ENCODE results near the gene FAM221B. TPM values are rescaled to one million over a fixed set of nuclear protein-coding genes. Genes with fewer than 3 reads are reported as not detected.

The FAM221B gene
- polyA plus RNA-seq, 1 donor from 2014 or later = 0.09 TPM

DNA sequence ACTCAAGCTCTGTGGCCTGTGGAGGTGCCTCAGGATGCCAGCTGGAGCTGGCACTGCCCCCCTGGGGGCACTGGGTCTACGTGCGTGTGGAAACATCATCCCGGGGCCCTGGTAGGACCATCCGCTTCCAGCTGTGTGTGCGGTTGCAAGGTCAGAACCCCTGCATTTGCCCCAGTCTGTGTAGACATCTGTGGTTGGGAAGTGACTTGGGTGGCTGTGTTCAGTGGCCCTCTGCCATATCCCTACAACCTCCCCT is 13.0 kb upstream of the FAM221B start:
- Histone ChIP-seq H3K36me3 (ENCODE audit: insufficient read depth, low read length) (peaks cover 4% of the 10 kb centered on the region), H3F3A (ENCODE audit: insufficient read depth, low read length, poor library complexity, severe bottlenecking) (no peaks in the 10 kb centered on the region), H3K4me2 (ENCODE audit: low read length) (no peak overlapping the region), H3K79me2 (replicated peaks; ENCODE audit: insufficient read depth, low read length) (no peaks in the 10 kb centered on the region), H4K20me1 (ENCODE audit: insufficient read depth) (no peaks in the 10 kb centered on the region), H3K9me2 (ENCODE audit: insufficient read depth, low read length) (no peaks in the 10 kb centered on the region), H3K9ac (ENCODE audit: low read length) (no peak overlapping the region), H2AFZ (ENCODE audit: low read depth, low read length) (no peak overlapping the region), H3K4me3 (ENCODE audit: low read length) (no peak overlapping the region), H3K9me3 (ENCODE audit: low read length) (no peaks in the 10 kb centered on the region), H3K27ac (ENCODE audit: low read length) (no peak overlapping the region), H3K27me3 (ENCODE audit: insufficient read depth, low read depth, low read length) (no peaks in the 10 kb centered on the region)
- TF ChIP-seq SMC3 (conservative IDR thresholded peaks at IDR 0.05; ENCODE audit: poor library complexity) (no peak), MXI1 (conservative IDR thresholded peaks at IDR 0.05; ENCODE audit: poor library complexity, severe bottlenecking) (no peak), RAD21 (conservative IDR thresholded peaks at IDR 0.05) (no peak), EP300 (conservative IDR thresholded peaks at IDR 0.05; ENCODE audit: poor library complexity, severe bottlenecking) (no peak), POLR2AphosphoS5 (IDR thresholded peaks at IDR 0.05) (no peak), EZH2 (IDR thresholded peaks at IDR 0.05; ENCODE audit: borderline replicate concordance, insufficient read depth, low read length, poor library complexity, severe bottlenecking) (no peak), TAF1 (IDR thresholded peaks at IDR 0.05; ENCODE audit: low read depth) (no peak)
- TF ChIP-seq, protein P1, sequence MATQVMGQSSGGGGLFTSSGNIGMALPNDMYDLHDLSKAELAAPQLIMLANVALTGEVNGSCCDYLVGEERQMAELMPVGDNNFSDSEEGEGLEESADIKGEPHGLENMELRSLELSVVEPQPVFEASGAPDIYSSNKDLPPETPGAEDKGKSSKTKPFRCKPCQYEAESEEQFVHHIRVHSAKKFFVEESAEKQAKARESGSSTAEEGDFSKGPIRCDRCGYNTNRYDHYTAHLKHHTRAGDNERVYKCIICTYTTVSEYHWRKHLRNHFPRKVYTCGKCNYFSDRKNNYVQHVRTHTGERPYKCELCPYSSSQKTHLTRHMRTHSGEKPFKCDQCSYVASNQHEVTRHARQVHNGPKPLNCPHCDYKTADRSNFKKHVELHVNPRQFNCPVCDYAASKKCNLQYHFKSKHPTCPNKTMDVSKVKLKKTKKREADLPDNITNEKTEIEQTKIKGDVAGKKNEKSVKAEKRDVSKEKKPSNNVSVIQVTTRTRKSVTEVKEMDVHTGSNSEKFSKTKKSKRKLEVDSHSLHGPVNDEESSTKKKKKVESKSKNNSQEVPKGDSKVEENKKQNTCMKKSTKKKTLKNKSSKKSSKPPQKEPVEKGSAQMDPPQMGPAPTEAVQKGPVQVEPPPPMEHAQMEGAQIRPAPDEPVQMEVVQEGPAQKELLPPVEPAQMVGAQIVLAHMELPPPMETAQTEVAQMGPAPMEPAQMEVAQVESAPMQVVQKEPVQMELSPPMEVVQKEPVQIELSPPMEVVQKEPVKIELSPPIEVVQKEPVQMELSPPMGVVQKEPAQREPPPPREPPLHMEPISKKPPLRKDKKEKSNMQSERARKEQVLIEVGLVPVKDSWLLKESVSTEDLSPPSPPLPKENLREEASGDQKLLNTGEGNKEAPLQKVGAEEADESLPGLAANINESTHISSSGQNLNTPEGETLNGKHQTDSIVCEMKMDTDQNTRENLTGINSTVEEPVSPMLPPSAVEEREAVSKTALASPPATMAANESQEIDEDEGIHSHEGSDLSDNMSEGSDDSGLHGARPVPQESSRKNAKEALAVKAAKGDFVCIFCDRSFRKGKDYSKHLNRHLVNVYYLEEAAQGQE (IDR thresholded peaks at IDR 0.05; ENCODE audit: borderline replicate concordance) = no peak
- TF ChIP-seq, protein P2, sequence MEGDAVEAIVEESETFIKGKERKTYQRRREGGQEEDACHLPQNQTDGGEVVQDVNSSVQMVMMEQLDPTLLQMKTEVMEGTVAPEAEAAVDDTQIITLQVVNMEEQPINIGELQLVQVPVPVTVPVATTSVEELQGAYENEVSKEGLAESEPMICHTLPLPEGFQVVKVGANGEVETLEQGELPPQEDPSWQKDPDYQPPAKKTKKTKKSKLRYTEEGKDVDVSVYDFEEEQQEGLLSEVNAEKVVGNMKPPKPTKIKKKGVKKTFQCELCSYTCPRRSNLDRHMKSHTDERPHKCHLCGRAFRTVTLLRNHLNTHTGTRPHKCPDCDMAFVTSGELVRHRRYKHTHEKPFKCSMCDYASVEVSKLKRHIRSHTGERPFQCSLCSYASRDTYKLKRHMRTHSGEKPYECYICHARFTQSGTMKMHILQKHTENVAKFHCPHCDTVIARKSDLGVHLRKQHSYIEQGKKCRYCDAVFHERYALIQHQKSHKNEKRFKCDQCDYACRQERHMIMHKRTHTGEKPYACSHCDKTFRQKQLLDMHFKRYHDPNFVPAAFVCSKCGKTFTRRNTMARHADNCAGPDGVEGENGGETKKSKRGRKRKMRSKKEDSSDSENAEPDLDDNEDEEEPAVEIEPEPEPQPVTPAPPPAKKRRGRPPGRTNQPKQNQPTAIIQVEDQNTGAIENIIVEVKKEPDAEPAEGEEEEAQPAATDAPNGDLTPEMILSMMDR (IDR thresholded peaks at IDR 0.05; ENCODE audit: poor library complexity, severe bottlenecking) = no peak

DNA sequence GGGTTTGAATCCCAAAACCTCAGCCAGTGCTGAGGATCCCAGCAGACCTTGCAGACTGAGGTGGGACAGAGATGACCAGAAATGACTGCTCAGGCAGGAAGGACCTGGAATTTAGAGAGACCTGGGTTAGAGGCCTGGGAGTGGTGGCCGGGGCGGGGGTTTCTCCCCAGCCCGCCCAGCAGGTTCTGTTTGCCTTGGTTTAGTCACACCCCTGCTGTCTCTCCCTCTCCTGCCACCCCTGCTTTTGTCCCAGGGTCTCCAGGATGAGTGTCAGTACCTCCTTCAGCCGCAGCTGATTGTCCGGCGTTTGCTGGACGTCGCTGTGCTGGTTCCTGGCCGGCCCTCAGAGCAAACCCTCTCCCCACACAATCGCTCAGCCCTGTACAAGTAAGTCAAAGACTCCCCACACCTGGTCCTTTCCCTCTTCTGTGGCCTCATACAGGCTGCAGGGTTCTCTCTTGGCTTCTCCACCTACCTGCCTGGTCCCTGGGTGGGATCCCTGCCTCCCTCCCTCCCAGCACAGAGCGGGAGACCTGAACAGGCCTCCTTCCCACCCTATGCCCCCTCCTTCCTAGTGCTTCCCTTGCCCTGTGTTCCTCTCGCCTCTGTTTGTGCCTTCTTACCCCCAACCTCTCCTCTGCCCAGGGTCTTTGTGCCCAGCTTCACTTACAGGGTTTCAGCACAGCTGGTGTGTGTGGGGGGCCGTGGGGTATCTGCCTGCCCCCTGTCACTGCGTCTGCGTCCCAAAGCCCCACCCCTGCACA is 12.5 kb upstream of the FAM221B start:
- no peaks in the 10 kb centered on the region for H3F3A ChIP-seq (ENCODE audit: insufficient read depth, low read length, poor library complexity, severe bottlenecking)
- no peak overlapping the region for H3K4me2 ChIP-seq (ENCODE audit: low read length)
- no peaks in the 10 kb centered on the region for H4K20me1 ChIP-seq (ENCODE audit: insufficient read depth)
- TF ChIP-seq, protein P1 (IDR thresholded peaks at IDR 0.05; ENCODE audit: borderline replicate concordance) = no peak
- no peak for TF ChIP-seq RAD21 (conservative IDR thresholded peaks at IDR 0.05)
- TF ChIP-seq TAF1 (IDR thresholded peaks at IDR 0.05; ENCODE audit: low read depth) = no peak
- TF ChIP-seq SMC3 (conservative IDR thresholded peaks at IDR 0.05; ENCODE audit: poor library complexity) = no peak
- no peak for TF ChIP-seq POLR2AphosphoS5 (IDR thresholded peaks at IDR 0.05)
- no peak for TF ChIP-seq MXI1 (conservative IDR thresholded peaks at IDR 0.05; ENCODE audit: poor library complexity, severe bottlenecking)
- no peak for TF ChIP-seq EZH2 (IDR thresholded peaks at IDR 0.05; ENCODE audit: borderline replicate concordance, insufficient read depth, low read length, poor library complexity, severe bottlenecking)
- TF ChIP-seq, protein P2 (IDR thresholded peaks at IDR 0.05; ENCODE audit: poor library complexity, severe bottlenecking) = no peak
- no peak for TF ChIP-seq EP300 (conservative IDR thresholded peaks at IDR 0.05; ENCODE audit: poor library complexity, severe bottlenecking)
- H3K4me3 ChIP-seq (ENCODE audit: low read length) = no peak overlapping the region
- H3K79me2 ChIP-seq (replicated peaks; ENCODE audit: insufficient read depth, low read length) = no peaks in the 10 kb centered on the region
- H2AFZ ChIP-seq (ENCODE audit: low read depth, low read length) = no peak overlapping the region
- H3K9ac ChIP-seq (ENCODE audit: low read length) = no peak overlapping the region
- H3K9me2 ChIP-seq (ENCODE audit: insufficient read depth, low read length) = no peaks in the 10 kb centered on the region
- H3K36me3 ChIP-seq (ENCODE audit: insufficient read depth, low read length) = peaks cover 4% of the 10 kb centered on the region
- no peaks in the 10 kb centered on the region for H3K27me3 ChIP-seq (ENCODE audit: insufficient read depth, low read depth, low read length)
- no peaks in the 10 kb centered on the region for H3K9me3 ChIP-seq (ENCODE audit: low read length)
- no peak overlapping the region for H3K27ac ChIP-seq (ENCODE audit: low read length)

All from neural cell (in vitro differentiated cells).